HUES48 (cell line): ENCODE data around the gene NBEAL2.

Experiments
- H3K27ac ChIP-seq: one replicate; pipeline ENCODE4 v1.7.0; 2013; ENCODE audit warnings: low read depth, low read length, inconsistent platforms
- H3K27me3 ChIP-seq: 2 replicates; pipeline ENCODE4 v1.6.1; 2013; ENCODE audit warnings: mild to moderate bottlenecking, low read length; ENCODE audit not compliant: control insufficient read depth, insufficient read depth
- H3K36me3 ChIP-seq: 2 replicates; pipeline ENCODE4 v1.6.1; 2013; ENCODE audit warnings: low read length; ENCODE audit not compliant: control insufficient read depth, insufficient read depth
- H3K4me1 ChIP-seq: 2 replicates; pipeline ENCODE4 v1.6.1; 2013; ENCODE audit warnings: mild to moderate bottlenecking, low read length; ENCODE audit not compliant: control insufficient read depth, insufficient read depth
- H3K4me3 ChIP-seq: 2 replicates; pipeline ENCODE4 v1.5.1; 2013; ENCODE audit warnings: mild to moderate bottlenecking, low read depth, low read length
- H3K9ac ChIP-seq: 2 replicates; pipeline ENCODE4 v1.6.1; 2013; ENCODE audit warnings: mild to moderate bottlenecking, low read depth, low read length, moderate library complexity
- H3K9me3 ChIP-seq: 2 replicates; pipeline ENCODE4 v1.6.1; 2013; ENCODE audit warnings: low read length; ENCODE audit not compliant: control insufficient read depth, insufficient read depth

The NBEAL2 gene, protein sequence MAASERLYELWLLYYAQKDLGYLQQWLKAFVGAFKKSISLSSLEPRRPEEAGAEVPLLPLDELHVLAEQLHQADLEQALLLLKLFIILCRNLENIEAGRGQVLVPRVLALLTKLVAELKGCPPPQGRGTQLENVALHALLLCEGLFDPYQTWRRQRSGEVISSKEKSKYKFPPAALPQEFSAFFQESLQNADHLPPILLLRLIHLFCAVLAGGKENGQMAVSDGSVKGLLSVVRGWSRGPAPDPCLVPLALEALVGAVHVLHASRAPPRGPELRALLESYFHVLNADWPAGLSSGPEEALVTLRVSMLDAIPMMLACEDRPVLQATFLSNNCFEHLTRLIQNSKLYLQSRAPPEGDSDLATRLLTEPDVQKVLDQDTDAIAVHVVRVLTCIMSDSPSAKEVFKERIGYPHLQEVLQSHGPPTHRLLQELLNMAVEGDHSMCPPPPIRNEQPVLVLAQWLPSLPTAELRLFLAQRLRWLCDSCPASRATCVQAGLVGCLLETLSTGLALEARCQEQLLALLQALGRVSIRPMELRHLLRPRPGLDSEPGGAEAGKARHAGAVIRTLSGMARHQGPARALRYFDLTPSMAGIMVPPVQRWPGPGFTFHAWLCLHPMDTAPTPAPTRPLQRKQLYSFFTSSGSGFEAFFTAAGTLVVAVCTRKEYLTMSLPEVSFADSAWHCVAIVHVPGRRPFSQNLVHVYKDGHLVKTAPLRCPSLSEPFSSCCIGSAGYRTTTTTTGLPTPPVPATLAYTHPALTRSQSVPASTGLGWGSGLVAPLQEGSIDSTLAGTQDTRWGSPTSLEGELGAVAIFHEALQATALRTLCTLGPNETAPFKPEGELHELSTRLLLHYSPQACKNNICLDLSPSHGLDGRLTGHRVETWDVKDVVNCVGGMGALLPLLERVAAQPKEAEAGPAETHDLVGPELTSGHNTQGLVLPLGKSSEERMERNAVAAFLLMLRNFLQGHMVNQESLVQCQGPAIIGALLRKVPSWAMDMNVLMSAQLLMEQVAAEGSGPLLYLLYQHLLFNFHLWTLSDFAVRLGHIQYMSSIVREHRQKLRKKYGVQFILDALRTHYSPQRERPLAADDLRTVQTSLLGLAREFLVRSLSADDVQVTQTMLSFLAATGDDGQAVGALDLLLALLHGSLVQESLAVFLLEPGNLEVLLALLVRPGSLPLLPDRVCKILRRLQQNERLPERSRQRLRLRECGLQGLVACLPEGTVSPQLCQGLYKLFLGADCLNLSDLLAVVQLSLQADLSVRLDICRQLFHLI (N-terminal part only)

DNA sequence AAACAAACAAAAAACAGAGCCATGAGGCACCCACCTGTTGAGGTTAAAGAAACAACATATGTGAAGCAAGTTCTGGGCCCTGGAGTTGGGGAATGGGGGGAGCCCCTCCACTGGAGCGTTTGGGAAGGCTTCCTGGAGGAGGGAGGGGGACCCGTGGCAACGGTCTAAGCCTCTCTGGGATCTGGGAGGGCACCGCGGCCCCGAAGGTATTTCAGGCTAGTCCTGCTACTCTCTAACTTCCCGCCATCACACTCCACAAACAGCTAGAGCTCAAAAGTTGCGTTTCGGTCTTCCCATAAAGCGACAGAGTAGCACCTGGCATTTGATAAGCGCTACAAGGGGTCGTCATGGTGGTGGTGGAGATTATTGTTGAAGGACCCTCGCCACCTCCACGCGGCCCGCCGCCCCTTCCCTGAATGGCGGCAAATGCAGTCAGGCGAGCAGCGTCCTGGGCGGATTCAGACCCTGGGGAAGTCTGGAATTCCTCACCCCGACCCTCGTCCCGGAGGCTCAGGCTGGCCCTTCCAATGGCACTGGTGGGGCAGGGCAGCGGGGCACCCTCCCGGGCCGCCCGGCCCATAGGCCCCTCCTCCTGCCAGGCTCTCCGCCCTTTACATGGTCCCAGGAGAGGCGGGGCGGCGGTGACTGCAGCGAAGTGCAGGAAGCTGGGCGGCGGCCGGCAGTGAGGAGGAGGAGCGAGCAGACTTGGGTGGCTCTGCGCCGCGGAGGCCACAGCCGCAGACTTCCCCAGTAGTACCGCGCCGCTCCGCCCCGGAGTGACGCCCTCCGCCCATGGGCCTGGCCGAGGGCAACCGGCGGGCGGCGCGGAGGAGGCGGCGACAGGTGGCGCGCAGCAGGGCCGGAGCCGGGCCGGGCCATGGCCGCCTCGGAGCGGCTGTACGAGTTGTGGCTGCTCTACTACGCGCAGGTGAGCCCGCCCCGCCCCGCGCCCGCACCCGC is at the start of gene NBEAL2:
Gene NBEAL2 (plus strand): TSS at position 682 of the 960 bp plus-strand sequence. CDS start 196 bp downstream, at position 878.
- H3K4me1 ChIP-seq = peaks cover 19% of the 10 kb centered on the region
- peaks cover 6% of the 10 kb centered on the region; the same call in 1 of the 2 replicates for H3K36me3 ChIP-seq
- H3K9ac ChIP-seq = peak within 1 kb of the TSS; percentile 88
- H3K4me3 ChIP-seq = peak within 1 kb of the TSS; percentile 95
- peaks cover 4% of the 10 kb centered on the region; the same call in 1 of the 2 replicates for H3K27me3 ChIP-seq
- H3K9me3 ChIP-seq = no peaks in the 10 kb centered on the region
- peak within 1 kb of the TSS; percentile 82 for H3K27ac ChIP-seq

DNA sequence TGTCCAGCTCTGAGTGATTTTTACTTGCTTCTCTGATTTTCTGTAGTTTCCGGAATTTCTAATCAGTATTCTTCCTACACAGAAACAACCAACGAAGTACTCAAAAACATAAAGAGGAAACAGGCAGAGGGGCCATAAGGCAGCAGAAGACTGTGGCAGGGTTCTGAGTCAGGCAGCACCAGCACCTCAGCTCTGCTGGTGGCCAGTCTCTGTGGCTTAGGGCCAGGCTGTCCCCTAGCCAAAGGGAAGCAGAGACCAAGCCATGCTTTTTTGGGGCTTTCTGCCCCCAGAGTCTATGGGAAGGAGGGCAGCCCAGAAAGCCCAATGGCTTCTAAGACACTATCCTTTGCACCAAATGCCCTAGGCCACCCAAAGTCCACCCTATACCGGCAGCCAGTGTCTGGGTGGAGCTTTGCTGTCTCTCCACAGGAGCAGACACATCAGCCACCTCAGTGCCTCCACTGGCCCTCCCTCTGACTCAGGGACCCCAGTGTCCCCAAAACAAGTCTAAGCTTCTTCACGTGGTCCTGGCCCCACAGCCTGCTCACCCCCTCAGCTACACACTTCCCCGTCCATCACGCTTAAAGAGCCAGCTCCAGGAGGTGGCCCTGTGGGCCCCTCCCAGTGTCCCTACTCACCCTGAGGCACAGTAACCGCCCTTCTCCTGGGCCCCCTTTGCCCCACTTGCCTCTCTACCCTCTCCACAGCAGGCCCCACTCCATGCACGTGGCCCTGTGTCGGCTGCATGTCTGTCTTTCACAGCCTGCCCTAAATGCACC is 49.1 kb upstream of the NBEAL2 start:
- Histone ChIP-seq H3K4me3 (no peak overlapping the region), H3K36me3 (peaks cover 40% of the 10 kb centered on the region), H3K27ac (no peak overlapping the region), H3K4me1 (peaks cover 12% of the 10 kb centered on the region), H3K9me3 (no peaks in the 10 kb centered on the region), H3K9ac (no peak overlapping the region), H3K27me3 (no peaks in the 10 kb centered on the region)

DNA sequence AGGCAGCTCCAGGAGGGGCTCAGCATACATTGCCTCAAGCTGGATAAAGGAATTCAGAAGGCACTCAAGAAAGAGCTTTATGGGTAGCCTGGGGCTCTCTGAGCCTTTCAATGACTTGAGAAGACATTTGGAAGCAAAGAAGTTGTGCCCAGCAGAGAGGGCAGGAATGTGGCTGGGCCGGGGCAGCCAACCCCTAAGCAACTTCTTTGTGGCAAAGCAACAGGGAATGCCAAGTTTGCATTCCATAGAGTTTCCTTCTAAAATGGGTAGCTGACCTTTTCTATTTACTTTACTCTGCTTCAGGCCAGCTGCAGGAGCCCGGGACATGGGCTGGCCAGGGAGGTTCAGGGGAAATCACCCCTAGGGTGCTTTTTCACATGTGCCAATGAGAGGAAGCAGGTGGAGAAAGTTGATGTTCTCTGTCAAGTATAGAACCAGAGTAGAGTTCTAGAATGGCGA is 48.5 kb upstream of the NBEAL2 start:
- Histone ChIP-seq H3K9me3 (no peaks in the 10 kb centered on the region), H3K27me3 (no peaks in the 10 kb centered on the region), H3K27ac (no peak overlapping the region), H3K9ac (no peak overlapping the region), H3K36me3 (peaks cover 37% of the 10 kb centered on the region), H3K4me3 (no peak overlapping the region), H3K4me1 (peaks cover 17% of the 10 kb centered on the region)

DNA sequence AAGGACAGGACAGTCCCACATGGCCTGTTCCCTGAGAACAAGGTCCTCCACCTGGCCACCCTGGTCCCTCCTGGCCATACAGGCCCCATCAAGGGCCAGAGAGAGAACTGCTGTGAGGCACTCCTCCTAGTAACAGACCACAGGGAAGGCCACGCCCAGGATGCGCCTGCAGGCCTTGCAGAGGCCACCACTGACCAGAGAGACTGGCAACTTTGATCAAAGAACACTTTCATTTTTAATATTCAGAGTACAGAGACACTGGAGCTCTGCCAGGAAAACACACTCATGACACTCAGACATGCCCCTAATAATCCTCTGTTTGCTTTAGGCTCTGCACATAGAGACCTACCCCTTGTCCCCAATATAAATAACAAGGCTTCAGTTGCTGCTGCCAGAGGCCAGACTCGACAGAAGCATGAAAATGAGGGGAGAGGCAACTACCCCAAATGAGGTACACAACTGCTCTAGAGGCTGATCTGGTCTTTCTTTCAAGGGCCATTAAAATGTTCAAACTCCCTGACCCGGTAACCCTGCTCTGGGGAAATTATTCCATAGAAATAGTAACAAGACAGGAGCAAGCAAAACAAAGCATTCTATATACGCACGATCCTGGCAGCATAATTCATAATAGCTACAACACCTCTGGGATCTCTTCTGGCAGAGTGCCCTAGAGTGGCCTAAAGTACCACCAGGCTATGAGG is 47.7 kb upstream of the NBEAL2 start:
- peaks cover 37% of the 10 kb centered on the region for H3K36me3 ChIP-seq
- no peak overlapping the region for H3K27ac ChIP-seq
- peaks cover 20% of the 10 kb centered on the region for H3K4me1 ChIP-seq
- no peaks in the 10 kb centered on the region for H3K27me3 ChIP-seq
- no peak overlapping the region for H3K9ac ChIP-seq
- H3K9me3 ChIP-seq = no peaks in the 10 kb centered on the region
- no peak overlapping the region for H3K4me3 ChIP-seq

DNA sequence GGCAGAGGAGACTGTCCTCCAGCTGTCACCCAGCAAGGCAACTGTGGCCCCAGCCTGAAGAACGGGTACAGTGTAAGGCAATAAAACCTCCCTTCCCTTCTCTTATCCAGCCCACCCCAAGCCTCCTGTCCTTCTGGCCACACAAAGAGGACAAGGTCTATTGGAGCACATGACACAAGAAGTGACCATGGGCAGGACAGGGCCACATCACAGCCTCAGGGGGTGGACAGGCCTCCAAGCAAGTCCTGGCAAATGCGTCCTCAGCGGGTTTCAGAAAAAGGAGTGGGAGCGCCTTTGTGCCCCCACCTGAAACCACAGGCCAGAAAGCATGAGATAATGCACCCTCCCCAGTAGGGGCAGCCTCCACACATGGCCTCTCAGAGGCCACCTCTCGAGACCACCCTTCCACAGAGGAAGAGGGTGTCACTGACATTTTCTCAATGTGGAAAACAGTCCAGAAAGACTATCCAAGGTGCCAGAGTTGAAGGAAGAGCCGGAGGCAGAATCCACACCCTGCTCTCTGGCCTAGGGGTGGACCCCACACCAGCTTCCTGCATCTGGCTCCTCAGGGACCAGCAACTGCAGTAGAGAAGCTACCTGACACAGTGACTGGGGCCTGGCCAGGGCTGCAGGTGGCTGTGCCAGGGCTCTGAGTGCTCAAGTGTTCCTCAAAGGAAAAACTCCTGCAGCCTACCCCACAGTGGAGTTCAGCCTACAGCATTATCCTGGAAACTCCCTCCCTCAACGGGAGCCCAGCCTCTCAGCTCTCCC is 46.8 kb upstream of the NBEAL2 start:
- Histone ChIP-seq H3K27ac (no peak overlapping the region), H3K9ac (no peak overlapping the region), H3K9me3 (no peaks in the 10 kb centered on the region), H3K27me3 (no peaks in the 10 kb centered on the region), H3K4me3 (no peak overlapping the region), H3K4me1 (peaks cover 20% of the 10 kb centered on the region), H3K36me3 (peaks cover 33% of the 10 kb centered on the region)

DNA sequence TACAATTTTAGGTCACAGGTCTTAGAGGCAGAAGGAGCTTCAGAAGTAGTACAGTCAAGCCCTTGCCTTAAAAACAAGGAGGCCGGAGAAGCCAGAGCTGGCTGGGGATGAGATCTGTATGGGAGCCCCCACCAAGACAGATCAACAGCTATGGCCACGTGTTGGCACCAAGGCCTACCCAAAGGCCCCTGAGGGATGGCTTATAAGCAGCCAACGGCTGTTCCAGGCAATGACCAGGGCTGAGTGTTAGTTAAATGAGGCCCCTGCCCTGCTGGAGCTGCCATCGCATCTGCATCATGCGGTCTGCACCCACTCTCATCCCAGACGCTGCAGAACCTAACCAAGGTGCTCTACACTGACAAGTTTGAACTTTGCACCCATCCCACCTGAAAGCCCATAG is 46.2 kb upstream of the NBEAL2 start:
- H3K4me3 ChIP-seq = no peak overlapping the region
- no peaks in the 10 kb centered on the region for H3K9me3 ChIP-seq
- H3K36me3 ChIP-seq = peaks cover 33% of the 10 kb centered on the region
- no peak overlapping the region for H3K9ac ChIP-seq
- no peaks in the 10 kb centered on the region for H3K27me3 ChIP-seq
- no peak overlapping the region for H3K27ac ChIP-seq
- H3K4me1 ChIP-seq = peaks cover 20% of the 10 kb centered on the region

DNA sequence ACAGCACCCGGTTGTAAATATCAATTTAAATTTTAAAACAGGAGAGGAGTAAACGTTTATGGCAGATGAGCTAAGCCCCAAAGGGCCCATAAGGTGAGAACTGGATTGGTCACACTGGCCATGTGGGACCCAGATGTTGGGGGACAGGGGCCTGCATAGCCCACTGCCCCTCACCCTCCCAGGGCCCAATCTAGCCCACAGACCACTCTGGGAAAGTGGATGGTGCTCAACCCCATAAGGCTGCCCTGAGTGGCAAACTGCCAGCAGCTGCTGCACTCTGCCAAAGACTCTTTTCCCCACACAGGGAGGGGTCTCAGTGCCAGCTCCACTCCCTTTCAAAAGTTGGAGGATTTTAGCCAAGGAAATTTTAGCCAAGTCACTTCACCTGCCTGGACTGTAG is 45.4 kb upstream of the NBEAL2 start:
- Histone ChIP-seq H3K27ac (no peak overlapping the region), H3K9me3 (no peaks in the 10 kb centered on the region), H3K4me1 (peaks cover 20% of the 10 kb centered on the region), H3K9ac (no peak overlapping the region), H3K36me3 (peaks cover 38% of the 10 kb centered on the region), H3K27me3 (no peaks in the 10 kb centered on the region), H3K4me3 (no peak overlapping the region)

DNA sequence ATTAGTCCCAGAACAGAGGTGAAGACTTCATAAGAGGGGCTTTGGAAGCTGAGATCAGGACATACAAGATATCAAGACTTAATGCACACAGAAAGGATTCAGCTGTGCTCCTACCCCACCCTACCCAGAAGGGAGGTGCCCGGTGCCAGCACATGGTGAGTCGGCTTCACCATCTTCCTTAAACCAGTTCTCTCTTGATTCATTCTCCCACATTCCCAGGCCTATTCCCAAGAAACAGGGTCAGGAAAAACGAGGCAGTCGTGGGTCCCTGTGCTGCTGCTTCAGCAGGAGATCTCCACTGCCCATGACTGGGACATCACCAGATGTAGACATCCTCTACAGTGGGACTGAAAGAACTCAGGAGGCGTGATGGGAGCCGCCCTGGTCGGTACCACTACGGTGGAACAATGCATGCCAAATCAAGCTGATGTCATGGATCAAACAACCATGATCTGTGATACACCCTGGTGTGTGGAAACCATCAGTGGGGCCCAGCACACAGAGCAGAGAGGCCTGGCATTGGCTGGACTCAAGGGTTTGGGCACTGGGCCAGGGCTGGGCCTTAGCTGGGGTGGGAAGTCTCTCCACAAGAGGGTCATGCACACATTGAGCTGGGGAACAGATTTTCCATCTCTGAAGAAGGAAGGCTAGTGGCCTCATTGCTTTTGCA is 44.8 kb upstream of the NBEAL2 start:
- no peaks in the 10 kb centered on the region for H3K9me3 ChIP-seq
- no peak overlapping the region for H3K4me3 ChIP-seq
- peaks cover 40% of the 10 kb centered on the region for H3K36me3 ChIP-seq
- H3K27me3 ChIP-seq = no peaks in the 10 kb centered on the region
- H3K27ac ChIP-seq = peak overlapping the region; percentile 83
- peaks cover 20% of the 10 kb centered on the region for H3K4me1 ChIP-seq
- no peak overlapping the region for H3K9ac ChIP-seq
